Activated T-helper 1 cell treated with anti-CD3 and anti-CD28 coated beads, Interleukin-12 subunit alpha, Interleukin-12 subunit beta, Interleukin-2, Interleukin-4 antibody, amounts not matched to agents 30 ng/mL and 10 ng/mL and 1 ng/mL, durations not matched to agents 14 hours and 24 hours and 36 hours (primary cell): Measurements from ENCODE around the gene CSNK1G1. TPM values are rescaled to one million over a fixed set of nuclear protein-coding genes. Genes with fewer than 3 reads are reported as not detected.

Source experiments
- DNase-seq: peaks from one replicate; pipeline ENCODE4 v3.0.0; 2021; ENCODE audit warnings: low spot score
- H3K27ac Mint-ChIP-seq: one replicate; pipeline ENCODE4 v1.8.0; 2021; ENCODE audit warnings: mild to moderate bottlenecking, mixed read lengths
- H3K27me3 Mint-ChIP-seq: one replicate; pipeline ENCODE4 v1.8.0; 2022; ENCODE audit warnings: mild to moderate bottlenecking, moderate library complexity, mixed read lengths; ENCODE audit not compliant: insufficient read depth
- H3K36me3 Mint-ChIP-seq: one replicate; pipeline ENCODE4 v1.8.0; 2021; ENCODE audit warnings: low read depth, mixed read lengths
- H3K4me1 Mint-ChIP-seq: one replicate; pipeline ENCODE4 v1.8.0; 2021; ENCODE audit warnings: low read depth, mixed read lengths
- H3K4me3 Mint-ChIP-seq: one replicate; pipeline ENCODE4 v1.8.0; 2021; ENCODE audit warnings: mild to moderate bottlenecking, moderate library complexity, mixed read lengths
- H3K9me3 Mint-ChIP-seq: one replicate; pipeline ENCODE4 v1.8.0; 2021; ENCODE audit warnings: mixed read lengths
- intact Hi-C: fragments of 100-400 bp; cut with micrococcal nuclease; formaldehyde crosslinking; loops from one replicate; pipeline ENCODE4 v1.15.1; 2024
- total RNA-seq: library from RNA; stranded (reverse); gene quantifications from 2 replicates; pipeline ENCODE4 v1.2.3, GENCODE V29; 2022

Gene CSNK1G1
- total RNA-seq, 1 donor from 2014 or later: 31.3 TPM

- Mint-ChIP-seq H3K4me3 (peak overlapping the region; percentile 94), H3K36me3 (peaks cover 35% of the 10 kb centered on the region), H3K27ac (peak overlapping the region; percentile 88), H3K9me3 (no peaks in the 10 kb centered on the region), H3K27me3 (no peaks in the 10 kb centered on the region), H3K4me1 (peaks cover 54% of the 10 kb centered on the region)
- intact Hi-C loops: loop anchor here (1.0 to 5.0 kb wide), 4 partner anchors 9 to 731 kb away; no protein-coding TSS in a partner anchor
- no peak for DNase-seq
Measured at GRCh38 chr15:64161688-64162477, 194.1 kb downstream of the CSNK1G1 start.

- Mint-ChIP-seq H3K36me3 (peaks cover 39% of the 10 kb centered on the region), H3K27ac (peak overlapping the region; percentile 24), H3K4me3 (no peak overlapping the region), H3K9me3 (no peaks in the 10 kb centered on the region), H3K27me3 (peaks cover under 1% of the 10 kb centered on the region), H3K4me1 (peaks cover 36% of the 10 kb centered on the region)
- no peak for DNase-seq
- intact Hi-C loops: loop anchor here (10.0 kb wide), 2 partner anchors 554 to 694 kb away; no protein-coding TSS in a partner anchor
Measured at GRCh38 chr15:64158363-64159134, 197.4 kb downstream of the CSNK1G1 start.

- no peak for DNase-seq
- Mint-ChIP-seq H3K36me3 (peaks cover 41% of the 10 kb centered on the region), H3K27me3 (peaks cover 3% of the 10 kb centered on the region), H3K4me3 (no peak overlapping the region), H3K4me1 (peaks cover 37% of the 10 kb centered on the region), H3K27ac (no peak overlapping the region), H3K9me3 (no peaks in the 10 kb centered on the region)
- intact Hi-C loops: loop anchor here (10.0 kb wide), 2 partner anchors 553 to 693 kb away; no protein-coding TSS in a partner anchor
Measured at GRCh38 chr15:64157599-64158125, 198.3 kb downstream of the CSNK1G1 start.

- intact Hi-C loops: loop anchor here (10.0 kb wide), 2 partner anchors 552 to 692 kb away; no protein-coding TSS in a partner anchor
- H3K36me3 Mint-ChIP-seq: peaks cover 35% of the 10 kb centered on the region
- H3K9me3 Mint-ChIP-seq: no peaks in the 10 kb centered on the region
- peaks cover 33% of the 10 kb centered on the region for H3K4me1 Mint-ChIP-seq
- H3K27me3 Mint-ChIP-seq: peaks cover 3% of the 10 kb centered on the region
- no peak for DNase-seq
- H3K27ac Mint-ChIP-seq: no peak overlapping the region
- H3K4me3 Mint-ChIP-seq: no peak overlapping the region
Measured at GRCh38 chr15:64156652-64157331, 199.2 kb downstream of the CSNK1G1 start.

- DNase-seq: no peak
- H3K36me3 Mint-ChIP-seq: peaks cover 33% of the 10 kb centered on the region
- H3K27me3 Mint-ChIP-seq: peaks cover 3% of the 10 kb centered on the region
- intact Hi-C loops: loop anchor here (10.0 kb wide), 2 partner anchors 551 to 691 kb away; no protein-coding TSS in a partner anchor
- peaks cover 31% of the 10 kb centered on the region for H3K4me1 Mint-ChIP-seq
- H3K9me3 Mint-ChIP-seq: no peaks in the 10 kb centered on the region
- H3K27ac Mint-ChIP-seq: no peak overlapping the region
- no peak overlapping the region for H3K4me3 Mint-ChIP-seq
Measured at GRCh38 chr15:64155802-64156651, 199.9 kb downstream of the CSNK1G1 start.

GRCh38 chr15:64153480-64154367 is 202.2 kb downstream of the CSNK1G1 start:
- H3K4me3 Mint-ChIP-seq: peak overlapping the region; percentile 80

GRCh38 chr15:64152507-64153387 is 203.2 kb downstream of the CSNK1G1 start:
- intact Hi-C loops: loop anchor here (1.0 to 10.0 kb wide), 5 partner anchors 10 to 688 kb away; partner anchors contain the start of gene HERC1
- H3K36me3 Mint-ChIP-seq: peaks cover 11% of the 10 kb centered on the region
- peak overlapping the region; percentile 80 for H3K4me3 Mint-ChIP-seq
- H3K27ac Mint-ChIP-seq: no peak overlapping the region
- H3K27me3 Mint-ChIP-seq: peaks cover 5% of the 10 kb centered on the region
- no peak for DNase-seq
- peaks cover 15% of the 10 kb centered on the region for H3K4me1 Mint-ChIP-seq
- no peaks in the 10 kb centered on the region for H3K9me3 Mint-ChIP-seq

More at GRCh38 chr15:64153480-64154367, 202.2 kb downstream of the CSNK1G1 start:
- intact Hi-C loops: loop anchor here (1.0 to 10.0 kb wide), 5 partner anchors 9 to 689 kb away; partner anchors contain the start of gene HERC1
- Mint-ChIP-seq H3K9me3 (no peaks in the 10 kb centered on the region), H3K4me1 (peaks cover 25% of the 10 kb centered on the region), H3K36me3 (peaks cover 19% of the 10 kb centered on the region), H3K27ac (peak overlapping the region; percentile 75), H3K27me3 (peaks cover 5% of the 10 kb centered on the region)
- peak; percentile 87 for DNase-seq

GRCh38 chr15:64151727-64152506 is 204.1 kb downstream of the CSNK1G1 start, which contains the start of gene SNX22:
Gene SNX22, plus strand, starts transcription at chr15:64151731. Its CDS starts 45 bp downstream, at chr15:64151776.
- H3K36me3 Mint-ChIP-seq: peaks cover 11% of the 10 kb centered on the region
- peak within 1 kb of the TSS; percentile 61 for H3K27ac Mint-ChIP-seq
- peaks cover 15% of the 10 kb centered on the region for H3K4me1 Mint-ChIP-seq
- intact Hi-C loops: loop anchor here (5.0 to 10.0 kb wide), 3 partner anchors 320 to 687 kb away; partner anchors contain the start of gene HERC1
- peaks cover 5% of the 10 kb centered on the region for H3K27me3 Mint-ChIP-seq
- H3K4me3 Mint-ChIP-seq: peak within 1 kb of the TSS; percentile 83
- no peak for DNase-seq
- H3K9me3 Mint-ChIP-seq: no peaks in the 10 kb centered on the region

- peaks cover 15% of the 10 kb centered on the region for H3K4me1 Mint-ChIP-seq
- no peak for DNase-seq
- no peaks in the 10 kb centered on the region for H3K9me3 Mint-ChIP-seq
- intact Hi-C loops: loop anchor here (5.0 to 10.0 kb wide), 3 partner anchors 318 to 685 kb away; partner anchors contain the start of gene HERC1
- peak overlapping the region; percentile 7 for H3K27ac Mint-ChIP-seq
- peaks cover 5% of the 10 kb centered on the region for H3K27me3 Mint-ChIP-seq
- H3K4me3 Mint-ChIP-seq: peak overlapping the region; percentile 39
- H3K36me3 Mint-ChIP-seq: peaks cover 5% of the 10 kb centered on the region
Measured at GRCh38 chr15:64149893-64150578, 205.9 kb downstream of the CSNK1G1 start.
